CD4-positive, alpha-beta T cell treated with Interleukin-6 for 4 hours (primary cell): ENCODE data around the gene DKK2.

Experiments
- DNase-seq: peaks from one replicate; pipeline ENCODE4 v3.0.0-alpha.2; 2020; ENCODE audit warnings: mixed read lengths

DKK2 gene

GRCh38 chr4:107035819-107036583, at the start of gene DKK2:
TSS of gene DKK2 (minus strand) at chr4:107036313. CDS start at chr4:107035591, 722 bp downstream.
- DNase-seq, result no peak

- DNase-seq, result no peak
These were observed 41.1 kb upstream of the DKK2 start for GRCh38 chr4:107077192-107077591.

- no peak for DNase-seq
These were observed 37.0 kb upstream of the DKK2 start for GRCh38 chr4:107072836-107073736.

- DNase-seq, result no peak
These were observed 35.0 kb upstream of the DKK2 start for GRCh38 chr4:107071108-107071507.

- no peak for DNase-seq
These were observed 32.9 kb upstream of the DKK2 start for GRCh38 chr4:107069049-107069448.

- DNase-seq, result no peak
These were observed 32.0 kb upstream of the DKK2 start for GRCh38 chr4:107068116-107068515.

- DNase-seq, result no peak
These were observed 30.5 kb upstream of the DKK2 start for GRCh38 chr4:107066621-107067020.

- DNase-seq, result no peak
These were observed 29.1 kb upstream of the DKK2 start for GRCh38 chr4:107065201-107065600.

- no peak for DNase-seq
These were observed 24.3 kb upstream of the DKK2 start for GRCh38 chr4:107060388-107060787.

- DNase-seq, result no peak
These were observed 22.7 kb upstream of the DKK2 start for GRCh38 chr4:107058828-107059227.

- DNase-seq, result no peak
These were observed 14.5 kb upstream of the DKK2 start for GRCh38 chr4:107050525-107051135.

GRCh38 chr4:107046261-107046660, 10.1 kb upstream of the DKK2 start:
- DNase-seq, result no peak

GRCh38 chr4:107044170-107044569, 8.1 kb upstream of the DKK2 start:
- DNase-seq, result no peak

- no peak for DNase-seq
These were observed 1.1 kb upstream of the DKK2 start for GRCh38 chr4:107037199-107037584.

GRCh38 chr4:107036584-107037198, 578 bp upstream of the DKK2 start:
- DNase-seq, result no peak

GRCh38 chr4:107034996-107035818, 906 bp downstream of the DKK2 start:
- DNase-seq, result no peak

- DNase-seq, result no peak
These were observed 1.8 kb downstream of the DKK2 start for GRCh38 chr4:107034091-107034995.

GRCh38 chr4:107027379-107027778, 8.7 kb downstream of the DKK2 start:
- DNase-seq, result no peak

GRCh38 chr4:107018344-107018735, 17.8 kb downstream of the DKK2 start:
- DNase-seq, result no peak

- DNase-seq, result no peak
These were observed 18.4 kb downstream of the DKK2 start for GRCh38 chr4:107017443-107018343.
